ENCODE results near the gene SUN3.

GRCh38 chr7:47950714-47951113 lies 78.2 kb downstream of the SUN3 start:
- TF ChIP-seq, protein P1, sequence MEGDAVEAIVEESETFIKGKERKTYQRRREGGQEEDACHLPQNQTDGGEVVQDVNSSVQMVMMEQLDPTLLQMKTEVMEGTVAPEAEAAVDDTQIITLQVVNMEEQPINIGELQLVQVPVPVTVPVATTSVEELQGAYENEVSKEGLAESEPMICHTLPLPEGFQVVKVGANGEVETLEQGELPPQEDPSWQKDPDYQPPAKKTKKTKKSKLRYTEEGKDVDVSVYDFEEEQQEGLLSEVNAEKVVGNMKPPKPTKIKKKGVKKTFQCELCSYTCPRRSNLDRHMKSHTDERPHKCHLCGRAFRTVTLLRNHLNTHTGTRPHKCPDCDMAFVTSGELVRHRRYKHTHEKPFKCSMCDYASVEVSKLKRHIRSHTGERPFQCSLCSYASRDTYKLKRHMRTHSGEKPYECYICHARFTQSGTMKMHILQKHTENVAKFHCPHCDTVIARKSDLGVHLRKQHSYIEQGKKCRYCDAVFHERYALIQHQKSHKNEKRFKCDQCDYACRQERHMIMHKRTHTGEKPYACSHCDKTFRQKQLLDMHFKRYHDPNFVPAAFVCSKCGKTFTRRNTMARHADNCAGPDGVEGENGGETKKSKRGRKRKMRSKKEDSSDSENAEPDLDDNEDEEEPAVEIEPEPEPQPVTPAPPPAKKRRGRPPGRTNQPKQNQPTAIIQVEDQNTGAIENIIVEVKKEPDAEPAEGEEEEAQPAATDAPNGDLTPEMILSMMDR (CRISPR knock-in tag; IDR thresholded peaks at IDR 0.05) = no peak
- TF ChIP-seq THAP11 (CRISPR knock-in tag; IDR thresholded peaks at IDR 0.05) (no peak), ZNF629 (CRISPR knock-in tag; conservative IDR thresholded peaks at IDR 0.05) (no peak), MTA1 (CRISPR knock-in tag; IDR thresholded peaks at IDR 0.05; ENCODE audit: borderline replicate concordance) (no peak), REL (CRISPR knock-in tag; conservative IDR thresholded peaks at IDR 0.05) (no peak), ZNF251 (CRISPR knock-in tag; IDR thresholded peaks at IDR 0.05) (no peak), ATF3 (CRISPR knock-in tag; IDR thresholded peaks at IDR 0.05) (no peak), ZNF549 (CRISPR knock-in tag; IDR thresholded peaks at IDR 0.05) (no peak)

Measured in HepG2 (cell line).